Muscle layer of colon (tissue), 2 donors: Measurements from ENCODE around the gene ETV5.

ENCODE experiments used
- H3K27ac ChIP-seq: one replicate; pipeline ENCODE4 v1.7.0; 2013; ENCODE audit warnings: low read depth, mild to moderate bottlenecking, low read length, moderate library complexity
- H3K27me3 ChIP-seq, 2 donors: one replicate each; pipeline ENCODE4 v1.7.0; 2013; ENCODE audit warnings: low read length in 2 of 2, mild to moderate bottlenecking in 2 of 2; ENCODE audit not compliant: insufficient read depth in 2 of 2, control insufficient read depth in 1 of 2
- H3K36me3 ChIP-seq: one replicate; pipeline ENCODE4 v1.7.0; 2013; ENCODE audit warnings: mild to moderate bottlenecking, low read length; ENCODE audit not compliant: insufficient read depth
- H3K4me1 ChIP-seq: one replicate; pipeline ENCODE4 v1.7.0; 2013; ENCODE audit warnings: mild to moderate bottlenecking, low read length; ENCODE audit not compliant: insufficient read depth
- H3K4me3 ChIP-seq, 2 donors: one replicate each; pipeline ENCODE4 v1.7.0; 2013; ENCODE audit warnings: low read length in 2 of 2, low read depth in 1 of 2, mild to moderate bottlenecking in 1 of 2, moderate library complexity in 1 of 2
- H3K9ac ChIP-seq: one replicate; pipeline ENCODE4 v1.7.0; 2013; ENCODE audit warnings: low read length
- H3K9me3 ChIP-seq: one replicate; pipeline ENCODE4 v1.7.0; 2013; ENCODE audit warnings: mild to moderate bottlenecking, low read length
- donor health status: abdominal sarcoma.
- donor health status: Adenocarcinoma of cecum.

The ETV5 gene

DNA sequence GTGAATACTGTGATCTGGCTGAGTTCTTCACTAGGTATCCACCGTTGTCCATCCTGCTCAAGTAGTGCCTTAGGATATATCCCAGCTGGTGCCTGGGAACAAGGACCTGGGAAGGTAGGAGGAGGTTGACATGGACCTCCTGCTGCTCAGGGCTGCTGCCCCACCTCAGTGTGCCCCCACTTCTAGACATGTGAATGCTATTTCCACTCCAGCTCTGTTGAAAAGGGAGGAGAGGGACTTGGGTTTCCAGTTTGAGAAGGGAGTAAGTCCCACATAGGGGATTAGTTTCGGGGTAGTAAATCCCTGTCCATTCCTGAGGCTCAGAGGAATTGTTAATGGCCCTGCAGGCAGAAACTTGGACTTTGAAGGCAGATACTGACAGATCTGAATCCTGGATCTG lies 32.9 kb upstream of the ETV5 start:
- Histone ChIP-seq H3K4me3 (no peak overlapping the region), H3K36me3 (no peaks in the 10 kb centered on the region), H3K27me3 (no peaks in the 10 kb centered on the region), H3K27ac (no peak overlapping the region), H3K9me3 (no peaks in the 10 kb centered on the region), H3K4me1 (no peaks in the 10 kb centered on the region), H3K9ac (no peak overlapping the region)

DNA sequence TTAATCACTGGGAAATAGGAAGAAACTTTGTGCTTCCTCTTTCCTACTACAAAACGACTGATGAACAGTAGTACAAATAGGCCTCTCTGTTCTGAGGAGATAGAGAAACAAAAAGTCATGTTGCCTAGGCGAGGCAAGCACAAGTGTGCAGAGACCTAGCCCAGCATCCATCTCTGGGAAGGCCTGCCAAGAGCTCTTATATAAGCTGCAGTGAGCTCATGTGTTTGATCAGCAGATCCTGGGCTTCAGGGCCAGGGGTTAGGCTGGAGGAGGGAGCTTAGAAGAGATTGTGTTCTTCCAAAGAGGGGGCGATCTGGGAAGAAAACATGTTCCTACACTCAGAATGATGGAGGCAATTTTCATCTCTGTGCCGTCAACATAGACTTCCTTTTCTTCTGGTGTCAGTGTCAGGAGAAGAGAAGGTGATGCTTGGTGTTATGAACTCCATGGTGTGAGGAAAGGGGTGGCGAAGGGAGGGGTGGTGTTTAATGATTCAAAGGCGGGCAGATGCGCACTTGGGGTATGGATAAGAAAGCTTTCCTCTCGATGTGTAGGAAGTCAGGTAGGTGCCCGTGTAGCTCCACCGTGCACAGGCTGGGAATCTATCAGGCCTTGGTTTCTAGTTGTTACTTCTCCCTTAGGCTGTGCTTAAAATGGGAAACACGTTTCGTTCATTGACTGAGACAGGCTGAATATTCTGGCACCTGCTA lies 29.5 kb upstream of the ETV5 start:
- no peaks in the 10 kb centered on the region for H3K9me3 ChIP-seq
- no peaks in the 10 kb centered on the region for H3K36me3 ChIP-seq
- no peaks in the 10 kb centered on the region for H3K27me3 ChIP-seq
- H3K4me1 ChIP-seq = no peaks in the 10 kb centered on the region
- H3K9ac ChIP-seq = no peak overlapping the region
- no peak overlapping the region for H3K27ac ChIP-seq
- H3K4me3 ChIP-seq = no peak overlapping the region

DNA sequence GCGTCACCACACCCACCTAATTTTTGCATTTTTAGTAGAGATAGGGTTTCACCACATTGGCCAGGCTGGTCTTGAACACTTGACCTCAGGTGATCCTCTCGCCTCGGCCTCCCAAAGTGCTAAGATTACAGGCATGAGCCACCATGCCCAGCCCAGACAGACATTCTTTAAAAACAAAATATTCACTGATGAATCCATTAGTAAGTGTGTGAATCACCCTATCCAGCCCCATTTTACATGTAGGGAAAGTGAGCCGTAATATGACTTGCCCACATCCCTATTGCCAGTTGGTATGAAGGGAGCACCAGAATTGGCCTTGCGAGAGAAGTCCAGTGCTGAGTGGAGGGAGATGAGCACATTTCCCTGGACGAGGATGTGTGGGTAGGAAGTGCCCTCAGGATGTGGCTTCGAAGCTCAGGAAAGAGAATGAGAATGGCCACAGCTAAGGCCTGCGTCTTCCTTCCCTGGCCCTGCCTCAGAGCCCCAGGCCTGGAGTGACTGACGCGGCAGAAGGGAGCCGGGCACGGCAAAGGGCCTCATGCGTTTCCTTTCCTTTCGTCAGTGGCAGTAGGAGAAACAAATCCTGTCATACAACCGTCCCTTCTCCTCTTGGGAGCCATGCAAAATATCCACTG lies 28.3 kb upstream of the ETV5 start:
- no peak overlapping the region for H3K9ac ChIP-seq
- H3K4me1 ChIP-seq = no peaks in the 10 kb centered on the region
- H3K4me3 ChIP-seq = no peak overlapping the region
- H3K36me3 ChIP-seq = no peaks in the 10 kb centered on the region
- H3K9me3 ChIP-seq = no peaks in the 10 kb centered on the region
- H3K27me3 ChIP-seq = no peaks in the 10 kb centered on the region
- H3K27ac ChIP-seq = no peak overlapping the region

DNA sequence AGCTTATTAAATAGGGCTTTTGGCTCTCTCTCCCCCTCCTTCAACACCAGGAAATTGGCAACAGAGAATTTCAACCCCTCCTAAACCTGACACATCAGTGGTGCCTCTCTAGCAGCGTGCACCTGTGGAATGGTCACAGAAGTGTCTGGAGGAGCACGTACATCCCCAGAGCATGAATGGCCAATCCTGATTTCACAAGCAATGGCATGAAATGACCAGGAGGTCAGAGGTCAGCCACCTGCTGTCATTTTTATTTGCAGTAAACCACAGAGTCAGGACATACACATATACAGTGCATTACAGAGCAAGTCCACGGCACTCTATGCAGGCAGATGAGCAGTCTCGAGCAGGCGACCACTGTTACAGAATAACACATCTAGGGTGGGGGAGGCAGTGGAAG lies 25.1 kb upstream of the ETV5 start:
- Histone ChIP-seq H3K4me3 (no peak overlapping the region), H3K36me3 (no peaks in the 10 kb centered on the region), H3K4me1 (no peaks in the 10 kb centered on the region), H3K9ac (no peak overlapping the region), H3K27ac (no peak overlapping the region), H3K27me3 (no peaks in the 10 kb centered on the region), H3K9me3 (no peaks in the 10 kb centered on the region)

DNA sequence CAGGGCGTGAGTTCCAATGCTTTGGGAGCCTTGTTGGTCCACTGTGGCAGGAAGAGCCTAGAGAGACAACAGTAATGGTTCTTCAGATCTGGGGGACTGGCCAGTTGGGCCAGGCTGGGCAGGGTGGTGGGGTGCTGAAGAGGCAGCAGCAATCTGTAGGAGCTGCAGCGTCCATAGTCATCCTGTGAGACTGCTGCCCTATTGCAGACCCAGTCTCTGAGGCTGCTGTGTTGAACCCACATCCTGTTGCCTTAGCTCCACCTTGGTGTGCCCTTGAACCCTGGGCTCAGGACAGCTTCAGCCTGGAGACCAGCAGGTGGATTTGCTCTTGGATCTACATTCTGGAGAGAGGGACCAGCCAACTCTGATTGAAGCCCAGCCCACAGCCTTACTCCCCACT lies 23.6 kb upstream of the ETV5 start:
- Histone ChIP-seq H3K27ac (no peak overlapping the region), H3K9me3 (no peaks in the 10 kb centered on the region), H3K36me3 (no peaks in the 10 kb centered on the region), H3K9ac (no peak overlapping the region), H3K4me1 (no peaks in the 10 kb centered on the region), H3K4me3 (no peak overlapping the region), H3K27me3 (no peaks in the 10 kb centered on the region)

DNA sequence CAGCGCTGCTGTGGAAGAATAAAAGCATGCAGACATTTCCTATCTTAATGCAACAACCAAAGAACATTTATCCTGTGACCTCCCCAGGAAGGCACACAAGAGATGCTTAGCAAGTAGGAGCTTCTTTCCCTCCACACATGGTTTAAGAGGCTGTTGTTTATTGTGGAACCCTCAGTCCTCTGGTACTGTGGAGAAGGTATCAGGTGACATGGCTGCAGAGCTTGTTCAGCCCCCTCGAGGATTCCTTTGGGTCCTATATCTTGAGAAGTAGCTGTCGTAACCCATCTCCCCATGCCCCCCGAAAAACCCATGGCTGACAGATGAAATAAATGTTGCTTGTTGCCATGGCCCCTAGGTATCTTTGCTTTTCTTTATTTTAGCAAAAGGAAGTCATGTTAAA lies 20.3 kb upstream of the ETV5 start:
- no peaks in the 10 kb centered on the region for H3K36me3 ChIP-seq
- no peak overlapping the region for H3K9ac ChIP-seq
- H3K27ac ChIP-seq = no peak overlapping the region
- no peak overlapping the region for H3K4me3 ChIP-seq
- no peaks in the 10 kb centered on the region for H3K27me3 ChIP-seq
- no peaks in the 10 kb centered on the region for H3K9me3 ChIP-seq
- H3K4me1 ChIP-seq = no peaks in the 10 kb centered on the region

DNA sequence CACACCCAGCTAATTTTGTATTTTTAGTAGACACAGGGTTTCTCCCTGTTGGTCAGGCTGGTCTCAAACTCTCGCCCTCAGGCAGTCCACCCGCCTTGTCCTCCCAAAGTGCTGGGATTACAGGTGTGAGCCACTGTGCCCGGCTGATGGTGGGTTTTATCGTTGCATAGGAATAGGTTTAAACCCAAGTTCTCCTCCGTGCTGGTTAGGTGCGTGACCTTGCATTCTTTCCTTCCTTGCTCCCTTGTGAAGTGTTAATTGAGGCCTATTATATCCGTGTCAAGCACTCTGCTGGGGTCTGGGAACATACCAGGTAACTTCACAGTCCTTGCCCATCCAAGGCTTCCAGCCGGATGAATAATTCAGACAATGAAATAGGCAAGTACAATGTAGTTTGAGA lies 19.3 kb upstream of the ETV5 start:
- Histone ChIP-seq H3K9me3 (no peaks in the 10 kb centered on the region), H3K4me1 (no peaks in the 10 kb centered on the region), H3K27me3 (no peaks in the 10 kb centered on the region), H3K27ac (no peak overlapping the region), H3K36me3 (no peaks in the 10 kb centered on the region), H3K9ac (no peak overlapping the region), H3K4me3 (no peak overlapping the region)

DNA sequence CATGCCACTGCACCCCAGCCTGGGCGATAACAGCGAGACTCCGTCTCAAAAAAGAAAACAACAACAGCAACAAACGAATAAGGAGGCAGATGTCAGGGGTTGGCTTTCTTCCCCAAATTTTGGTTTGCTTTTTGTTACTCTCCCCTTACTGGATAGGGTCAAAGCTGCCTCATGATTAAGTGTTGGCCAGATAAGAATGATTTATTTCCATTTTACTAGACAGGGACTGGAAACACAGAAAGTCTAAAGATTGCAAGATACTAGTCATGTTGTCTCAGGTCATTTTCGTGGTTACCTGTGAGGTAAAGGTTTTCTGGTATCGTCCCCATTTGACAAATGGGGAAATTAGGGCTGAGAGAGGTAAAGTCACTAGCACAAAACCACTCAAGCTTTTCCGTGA lies 18.6 kb upstream of the ETV5 start:
- no peaks in the 10 kb centered on the region for H3K4me1 ChIP-seq
- no peak overlapping the region for H3K9ac ChIP-seq
- H3K9me3 ChIP-seq = no peaks in the 10 kb centered on the region
- H3K36me3 ChIP-seq = no peaks in the 10 kb centered on the region
- H3K27ac ChIP-seq = no peak overlapping the region
- no peaks in the 10 kb centered on the region for H3K27me3 ChIP-seq
- H3K4me3 ChIP-seq = no peak overlapping the region

DNA sequence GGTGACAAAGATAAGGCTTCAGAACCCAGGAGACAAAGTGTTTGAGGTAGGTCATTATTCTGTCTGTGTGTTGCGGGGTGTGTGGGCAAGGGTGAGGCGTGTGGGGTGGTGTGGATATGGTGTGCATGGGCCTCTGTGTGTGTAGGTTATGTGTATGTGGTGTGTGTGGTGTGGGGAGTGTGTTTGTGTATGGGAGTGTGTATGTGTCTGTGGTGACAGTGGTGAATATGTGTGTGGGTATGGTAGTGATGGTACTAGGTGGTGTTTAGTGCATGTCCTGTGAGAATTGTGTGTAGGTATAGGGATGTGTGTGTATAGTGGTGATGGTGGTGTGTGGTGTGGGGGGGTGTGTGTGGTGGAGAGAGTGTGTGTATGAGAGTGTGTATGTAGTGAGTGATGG lies 16.2 kb upstream of the ETV5 start:
- Histone ChIP-seq H3K27ac (no peak overlapping the region), H3K27me3 (no peaks in the 10 kb centered on the region), H3K9ac (no peak overlapping the region), H3K9me3 (no peaks in the 10 kb centered on the region), H3K4me3 (no peak overlapping the region), H3K4me1 (no peaks in the 10 kb centered on the region), H3K36me3 (no peaks in the 10 kb centered on the region)

DNA sequence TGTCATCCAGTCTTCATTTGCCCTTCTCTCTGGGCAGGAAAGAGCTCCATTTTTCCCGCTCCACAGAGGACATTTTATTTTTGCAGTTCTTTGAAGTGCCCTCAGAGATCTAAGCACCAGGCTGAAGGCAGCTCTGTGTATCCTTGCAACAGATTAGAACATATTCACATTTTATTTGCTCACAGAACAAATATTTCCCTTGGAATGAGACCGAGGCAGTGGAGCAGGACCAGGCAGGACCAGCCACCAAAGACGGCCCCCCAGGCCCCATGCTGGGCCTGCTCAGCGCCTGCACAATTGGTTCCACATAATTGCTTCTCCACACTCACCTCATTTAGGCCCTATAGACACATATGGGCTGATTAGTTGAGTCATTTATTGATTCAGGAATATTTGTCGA lies 15.7 kb upstream of the ETV5 start:
- Histone ChIP-seq H3K4me3 (no peak overlapping the region), H3K9ac (no peak overlapping the region), H3K36me3 (no peaks in the 10 kb centered on the region), H3K9me3 (no peaks in the 10 kb centered on the region), H3K27ac (no peak overlapping the region), H3K4me1 (no peaks in the 10 kb centered on the region), H3K27me3 (no peaks in the 10 kb centered on the region)

DNA sequence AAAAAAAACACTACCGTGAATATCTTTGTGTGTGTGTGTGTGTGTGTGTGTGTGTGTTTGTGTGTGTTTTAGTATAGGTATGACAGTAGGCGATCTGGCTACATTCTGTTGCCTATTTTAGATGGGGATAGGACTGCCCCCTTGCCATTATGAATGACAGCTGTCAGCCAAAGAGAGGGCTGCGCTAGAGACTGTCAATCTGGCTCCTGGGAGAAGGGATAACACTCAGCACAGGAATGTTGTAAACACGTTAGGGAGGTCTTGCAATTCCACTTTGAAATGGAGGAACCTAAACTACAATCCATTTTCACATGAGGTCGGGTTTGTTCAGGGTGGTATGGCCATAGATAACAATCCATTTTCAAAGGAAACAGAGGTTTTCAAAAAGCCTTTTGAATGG lies 14.1 kb upstream of the ETV5 start:
- no peaks in the 10 kb centered on the region for H3K36me3 ChIP-seq
- no peak overlapping the region for H3K4me3 ChIP-seq
- no peak overlapping the region for H3K9ac ChIP-seq
- no peaks in the 10 kb centered on the region for H3K4me1 ChIP-seq
- no peak overlapping the region for H3K27ac ChIP-seq
- H3K27me3 ChIP-seq = no peaks in the 10 kb centered on the region
- H3K9me3 ChIP-seq = no peaks in the 10 kb centered on the region

DNA sequence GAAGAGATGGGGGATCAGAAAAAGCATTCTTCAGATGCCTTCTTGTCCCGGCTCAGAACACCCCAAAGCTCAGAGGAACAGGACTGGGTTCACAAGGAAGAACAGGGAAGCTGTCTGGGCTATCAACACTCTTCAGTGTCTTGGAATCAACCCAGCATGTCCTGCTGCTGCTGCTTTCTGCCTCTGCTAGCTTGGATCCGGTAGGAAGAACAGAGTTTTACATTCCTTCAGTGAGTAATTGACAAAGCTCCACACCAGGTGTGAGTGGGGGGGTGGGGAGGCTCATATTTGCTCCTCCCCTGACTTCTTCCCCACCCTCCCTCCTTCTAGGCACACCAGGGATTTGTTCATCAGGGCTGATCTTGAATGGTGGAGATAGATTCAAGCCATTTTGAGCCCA lies 13.1 kb upstream of the ETV5 start:
- H3K9me3 ChIP-seq = no peaks in the 10 kb centered on the region
- H3K4me3 ChIP-seq = no peak overlapping the region
- H3K27ac ChIP-seq = no peak overlapping the region
- no peaks in the 10 kb centered on the region for H3K36me3 ChIP-seq
- H3K9ac ChIP-seq = no peak overlapping the region
- H3K27me3 ChIP-seq = no peaks in the 10 kb centered on the region
- H3K4me1 ChIP-seq = no peaks in the 10 kb centered on the region
